DMS53 (cell line): ENCODE measurements around the gene GALNT9.

Source experiments
- DNase-seq: peaks from one replicate; lab custom pipeline; 2025; lab: John Stamatoyannopoulos, UW

GALNT9 gene

DNA sequence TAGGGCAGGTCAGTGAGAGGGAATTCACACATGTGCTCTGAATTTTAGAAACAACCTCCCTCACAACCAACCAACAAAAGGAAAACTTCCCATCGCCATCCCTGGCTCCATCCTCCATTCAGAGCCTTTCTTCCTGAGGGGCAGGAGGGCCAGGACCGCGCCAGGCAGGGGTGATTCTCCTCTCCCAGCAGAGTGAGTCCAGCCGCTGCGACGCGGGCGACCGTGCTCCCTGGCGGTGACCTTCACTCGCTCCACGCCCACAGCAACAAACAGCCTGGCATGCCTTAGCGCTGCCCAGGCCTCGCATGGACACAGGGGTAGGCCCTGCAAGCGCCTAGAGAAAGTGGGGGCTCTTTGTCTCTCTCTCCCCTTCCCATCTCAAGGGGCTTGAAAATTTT is 3.7 kb downstream of the GALNT9 start:
- DNase-seq: no peak

DNA sequence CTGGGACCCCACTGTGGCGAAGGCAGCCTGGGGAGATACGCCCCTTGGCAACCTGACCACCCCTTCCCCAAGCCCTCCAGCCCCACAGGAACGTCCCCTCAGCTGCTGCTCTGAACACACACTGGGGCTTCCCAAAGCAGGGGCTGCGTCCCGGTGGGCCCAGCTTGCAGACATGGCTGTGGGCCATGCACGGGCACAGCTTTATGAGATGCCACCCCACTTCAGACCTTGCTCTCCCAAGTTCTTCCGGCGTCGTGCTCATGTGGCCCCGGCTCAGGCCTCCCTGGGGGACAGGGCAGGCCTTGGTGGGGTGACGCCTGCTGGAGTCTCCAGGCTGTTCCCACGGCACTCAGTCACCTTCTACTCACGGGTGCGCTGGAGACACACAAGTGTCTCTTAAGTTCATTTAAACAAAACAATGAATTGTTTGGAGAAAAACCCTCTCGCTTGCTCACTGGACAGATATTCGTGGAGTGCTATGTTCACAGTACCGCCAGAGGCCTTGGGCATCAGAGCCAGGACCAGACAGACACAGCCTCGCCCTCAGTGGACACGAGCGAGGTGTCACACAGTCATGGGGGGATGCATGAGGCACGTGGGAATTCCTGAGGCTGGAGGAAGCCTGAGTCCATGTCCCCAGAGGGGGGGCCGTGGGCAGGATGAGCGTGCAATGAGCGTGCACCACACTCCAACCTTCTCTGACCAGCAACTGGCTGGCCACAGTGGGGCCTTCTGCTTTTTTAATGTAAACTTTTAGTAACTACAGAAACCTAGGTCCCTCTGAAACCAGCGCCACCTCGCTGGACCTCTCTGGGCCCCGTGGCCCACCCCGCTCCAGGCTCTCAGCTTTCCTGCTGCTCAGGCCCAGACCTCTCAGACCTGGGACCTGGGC is 4.3 kb downstream of the GALNT9 start:
- DNase-seq: no peak

DNA sequence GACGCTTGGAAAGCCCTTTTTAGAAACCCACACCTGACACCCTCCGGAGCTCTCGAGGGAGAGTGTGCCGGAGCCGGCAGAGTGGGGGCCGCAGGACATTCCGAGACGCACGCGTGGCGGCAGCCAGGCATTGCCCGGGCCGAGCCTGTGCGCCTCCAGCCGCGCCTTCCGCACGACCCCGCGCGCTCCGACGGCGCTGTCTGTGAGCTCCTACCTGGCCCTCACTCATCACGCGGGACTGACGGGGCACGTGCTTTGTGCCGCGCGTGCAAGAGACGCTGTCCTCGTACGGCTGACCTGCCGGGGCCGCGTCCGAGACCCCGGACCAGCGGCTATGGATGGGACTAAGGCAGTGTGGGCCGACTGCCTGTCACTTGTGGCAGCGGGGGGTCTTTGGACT is 5.2 kb downstream of the GALNT9 start:
- DNase-seq: no peak

DNA sequence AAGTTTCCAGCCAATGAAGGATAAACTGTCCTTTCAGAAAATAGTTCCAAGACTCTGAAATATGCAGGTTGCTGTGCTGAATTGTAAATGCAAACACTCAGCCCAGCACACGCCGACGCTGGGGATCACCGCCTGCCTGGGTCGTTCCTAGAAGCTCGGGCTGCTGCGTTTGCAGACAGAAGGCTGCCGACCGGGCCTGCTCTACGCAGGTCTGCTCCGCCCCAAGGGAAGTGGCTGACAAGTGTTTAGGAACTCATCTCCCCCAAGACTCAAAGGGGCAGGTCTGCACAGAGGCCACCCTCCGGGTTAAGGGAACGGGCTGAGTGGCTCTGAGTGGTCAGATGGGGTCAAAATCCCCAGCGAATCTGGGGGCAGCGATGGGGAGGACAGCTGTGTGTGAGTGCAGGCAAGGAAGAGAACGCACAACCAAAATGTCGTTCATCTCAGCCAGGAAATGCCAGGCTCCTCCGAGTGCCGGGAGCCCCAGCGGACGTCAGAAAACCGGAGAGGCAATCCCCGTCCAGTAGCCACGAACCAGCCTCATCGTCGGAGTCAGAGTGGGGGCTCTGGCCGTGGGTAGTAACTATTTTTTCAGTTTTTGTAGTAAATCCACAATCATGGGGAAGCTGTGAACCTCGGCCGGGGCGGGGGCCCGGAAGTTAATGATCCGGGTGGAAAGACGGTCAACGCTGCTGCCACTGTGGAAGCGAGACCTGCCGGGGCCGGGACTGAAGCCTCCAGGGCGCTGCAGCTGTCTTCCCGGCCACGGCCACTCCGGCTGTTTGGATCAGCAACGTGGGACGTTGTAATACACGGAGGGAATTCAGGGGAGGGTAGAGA is 6.0 kb downstream of the GALNT9 start:
- no peak for DNase-seq

DNA sequence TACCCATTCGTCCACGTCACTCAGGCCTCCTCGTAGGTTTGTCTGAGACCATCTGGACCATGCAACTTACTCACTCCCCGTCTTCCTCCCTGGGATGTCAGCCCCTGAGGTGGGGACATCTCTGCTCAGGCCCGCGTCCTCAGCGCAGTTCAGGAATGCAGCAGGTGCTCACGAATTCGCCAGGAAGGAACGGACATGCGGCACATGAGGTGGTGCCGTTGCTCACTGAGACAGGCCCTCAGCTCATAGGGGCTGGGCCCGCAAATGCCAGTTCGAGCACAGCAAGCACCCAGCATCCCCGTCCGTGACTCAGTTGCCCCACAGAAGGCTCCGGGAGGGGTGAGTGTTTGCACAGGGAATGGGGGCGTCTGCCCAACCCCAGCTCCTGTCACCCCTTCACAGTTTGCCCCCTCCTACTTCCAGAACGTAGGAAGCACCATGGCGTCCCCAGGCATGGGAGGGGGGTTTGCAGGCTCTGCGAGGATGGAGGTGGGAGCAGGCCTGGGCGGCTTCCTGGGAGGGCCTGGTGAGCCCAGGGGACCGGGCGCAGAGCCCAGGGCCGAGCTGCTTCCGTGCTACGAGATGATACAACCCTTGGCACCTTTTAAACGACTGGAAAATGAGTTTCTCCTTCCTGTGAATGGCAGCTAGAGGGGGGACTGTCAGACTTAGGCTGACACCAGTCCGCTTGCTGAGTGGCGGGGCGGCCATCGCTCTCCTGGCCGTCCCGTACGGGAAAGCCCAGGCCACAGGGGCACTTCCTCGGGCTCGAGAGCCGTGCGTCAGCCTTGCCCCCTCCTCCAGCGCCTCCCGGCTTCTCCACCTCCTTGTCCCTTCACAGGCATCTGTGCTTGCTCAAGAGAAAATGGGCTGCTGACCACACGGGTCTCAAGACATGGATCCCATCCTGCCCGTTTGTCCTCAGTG is 6.9 kb downstream of the GALNT9 start:
- DNase-seq: no peak

DNA sequence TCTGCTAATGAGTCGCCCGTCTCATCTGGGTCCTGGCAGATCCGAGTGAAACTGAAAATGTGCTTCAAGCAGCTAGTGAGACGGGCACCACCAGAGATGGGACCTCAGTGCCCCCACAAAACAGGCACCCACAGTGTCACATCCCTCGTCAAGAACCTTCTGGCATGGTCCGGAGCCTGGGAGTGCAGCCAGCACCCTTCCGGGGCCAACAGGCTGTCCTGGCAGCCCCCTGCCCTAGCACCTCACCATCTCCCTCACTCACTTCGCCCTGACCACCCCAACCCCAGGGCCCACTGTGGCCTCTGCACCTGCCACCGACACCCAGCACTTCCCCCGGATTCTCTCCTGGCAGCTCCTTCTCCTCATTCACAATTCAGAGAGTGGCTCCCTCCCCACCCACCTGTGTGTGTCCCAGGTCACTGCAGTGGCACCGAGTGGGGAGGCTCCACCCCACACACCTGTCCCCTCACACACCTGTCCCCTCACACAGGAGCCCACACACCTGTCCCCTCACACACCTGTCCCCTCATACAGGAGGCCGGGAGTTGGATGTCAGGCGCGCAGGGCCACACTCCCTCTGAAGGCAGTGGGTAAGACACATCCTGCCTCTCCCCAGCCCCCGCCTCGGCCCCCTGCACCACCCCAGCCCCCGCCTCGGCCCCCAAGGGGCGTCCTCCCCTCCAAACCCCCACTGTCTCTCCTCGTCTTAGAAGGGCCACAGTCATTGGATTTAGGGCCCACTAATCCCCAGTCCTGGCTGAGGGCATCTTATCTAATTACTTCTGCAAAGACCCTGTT is 7.9 kb downstream of the GALNT9 start:
- DNase-seq: no peak

DNA sequence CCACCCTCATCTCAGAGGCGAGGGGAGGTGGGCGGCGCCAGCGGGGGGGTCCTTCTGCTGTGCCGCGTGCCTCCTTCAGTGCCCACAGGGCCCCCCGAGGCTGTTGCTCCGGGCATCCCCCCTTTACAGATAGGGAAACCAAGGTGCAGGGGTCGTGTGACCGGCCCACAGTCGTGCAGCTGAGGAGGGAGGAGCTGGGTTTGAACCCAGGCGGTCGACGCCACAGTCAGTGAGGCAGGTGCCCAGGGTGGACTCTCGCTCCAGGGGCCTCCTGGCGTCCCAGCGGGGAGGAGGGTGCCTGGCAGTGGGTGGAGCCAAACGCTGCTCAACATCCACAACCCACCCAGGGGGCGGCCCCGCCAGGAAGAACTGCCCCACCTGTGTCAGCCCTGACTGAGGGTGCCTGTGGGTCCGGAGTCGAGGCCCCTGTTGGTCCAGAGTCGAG is 8.6 kb downstream of the GALNT9 start:
- DNase-seq: no peak

DNA sequence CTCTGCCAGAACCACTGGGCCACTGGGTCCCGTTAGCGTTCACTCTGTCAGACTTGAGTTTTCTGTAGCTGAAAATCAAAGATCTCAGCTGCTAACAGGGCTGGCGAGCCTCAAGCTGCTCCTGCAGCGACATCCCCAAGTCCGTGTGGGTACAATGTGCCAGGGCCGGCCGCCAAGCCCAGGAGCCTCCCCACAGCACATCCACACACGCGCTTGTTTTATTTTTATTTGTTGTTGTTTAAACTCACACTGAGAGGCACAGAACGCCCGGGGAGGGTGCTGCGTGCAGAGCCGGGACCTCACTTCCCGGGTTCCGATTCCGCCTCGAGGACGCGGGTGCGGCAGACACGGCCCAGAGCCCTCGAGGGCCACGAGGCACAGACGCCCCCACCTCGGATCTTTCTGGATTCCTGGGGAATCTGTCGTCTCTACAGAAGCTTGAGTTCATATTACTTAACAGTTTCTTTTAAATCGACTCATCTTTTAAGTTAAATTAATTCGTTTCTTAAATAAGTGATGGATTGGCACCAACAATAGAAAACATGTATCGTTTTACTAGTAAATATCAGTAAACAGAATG is 9.3 kb downstream of the GALNT9 start:
- no peak for DNase-seq

DNA sequence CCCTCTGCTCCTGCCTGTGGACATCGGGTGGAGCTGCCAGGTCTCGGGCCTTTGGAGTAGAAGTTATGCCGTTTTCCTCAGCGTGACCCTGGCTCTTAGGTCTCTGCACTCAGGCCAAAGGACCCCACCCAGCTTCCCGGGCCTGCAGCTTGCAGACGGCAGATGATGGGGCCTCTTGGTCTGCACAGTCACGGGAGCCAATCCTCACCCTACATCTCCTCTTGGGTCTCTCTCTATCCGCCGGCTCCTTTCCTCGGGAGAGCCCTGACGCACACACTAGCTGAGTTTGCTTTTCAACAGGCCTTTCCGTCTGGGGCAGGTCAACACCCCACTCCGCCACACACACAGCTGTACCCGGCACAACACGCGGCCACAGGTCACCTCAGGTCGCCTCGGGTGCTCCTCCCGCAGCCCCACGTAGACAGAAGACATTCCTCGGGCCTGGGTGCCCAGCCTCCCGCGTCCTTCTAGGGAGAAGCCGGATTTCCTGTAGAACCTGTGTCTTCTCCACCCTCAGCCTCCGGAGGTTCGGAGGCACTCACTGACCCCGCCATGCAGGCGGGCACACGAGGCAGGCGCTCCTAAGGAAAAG is 9.9 kb downstream of the GALNT9 start:
- no peak for DNase-seq

DNA sequence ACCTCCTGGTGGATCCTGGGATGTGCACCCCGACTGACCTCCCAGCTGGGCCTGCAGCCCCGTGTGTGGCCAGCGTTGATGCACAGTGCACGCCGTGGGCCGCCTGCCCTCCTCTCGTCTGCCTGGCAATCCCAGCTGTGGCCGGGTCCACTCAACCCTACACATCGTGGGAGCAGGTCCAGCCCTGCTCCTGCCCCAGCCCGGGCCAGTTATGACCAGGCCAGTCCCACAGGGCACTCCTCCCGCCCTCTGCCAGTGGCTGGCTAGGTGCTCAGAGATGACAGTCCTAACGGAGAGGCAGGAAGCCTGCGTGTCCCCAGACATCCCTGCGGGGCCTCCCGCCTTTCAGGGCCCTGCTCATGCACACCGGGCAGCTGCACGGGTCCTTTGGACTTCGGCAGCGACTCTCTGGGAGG is 10.8 kb downstream of the GALNT9 start:
- no peak for DNase-seq

DNA sequence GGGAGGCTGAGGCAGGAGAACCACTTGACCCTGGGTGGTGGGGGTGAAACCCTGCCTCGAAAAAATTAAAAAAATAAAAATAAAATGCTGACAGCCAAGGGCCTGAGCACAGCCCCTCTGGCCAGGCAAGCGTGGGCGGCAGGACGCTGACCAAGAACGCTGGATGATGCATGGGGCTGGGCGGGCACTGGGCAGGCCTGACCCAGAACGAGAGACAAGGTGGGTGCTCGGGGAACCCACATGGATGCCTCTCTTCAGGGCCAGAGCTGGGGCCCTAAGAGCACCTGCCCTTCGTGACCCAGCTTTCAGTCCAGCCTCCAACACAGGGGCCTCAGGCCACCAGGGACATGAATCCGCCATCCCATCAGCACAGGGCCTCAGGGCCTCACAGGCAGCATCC is 11.3 kb downstream of the GALNT9 start:
- DNase-seq: no peak

DNA sequence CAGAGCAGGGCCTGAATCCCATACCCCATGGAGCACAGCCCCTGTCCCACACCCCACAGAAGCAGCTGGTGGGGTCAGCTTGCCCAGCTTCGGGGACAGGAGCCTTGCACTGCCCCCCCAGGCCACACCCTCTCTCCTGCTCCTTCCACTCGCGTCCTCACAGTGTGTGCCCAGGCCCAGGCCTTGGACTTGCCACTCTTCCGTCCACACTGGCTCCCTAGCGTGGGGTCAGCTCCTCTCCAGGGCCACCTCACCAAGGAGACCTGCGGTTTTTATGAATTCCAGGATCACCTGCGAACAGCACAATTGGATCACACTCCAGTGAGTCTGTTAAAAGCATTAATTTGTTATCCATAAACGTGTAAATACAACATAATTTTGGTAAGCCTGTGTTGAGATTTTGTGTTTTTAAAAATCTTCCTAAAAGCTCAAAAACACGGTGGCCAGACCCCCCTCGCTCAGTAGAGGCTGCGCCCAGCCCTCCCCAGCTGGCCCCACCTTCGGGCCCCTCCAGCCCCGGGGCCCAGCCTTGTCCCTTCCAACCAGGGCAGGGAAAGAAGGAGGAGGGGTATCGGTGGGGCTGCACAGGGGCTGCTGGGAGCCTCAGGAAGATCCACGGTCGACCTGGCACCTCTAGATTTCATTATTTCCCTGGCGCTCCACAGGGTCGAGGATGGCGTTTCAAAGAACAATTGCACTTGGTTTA is 12.0 kb downstream of the GALNT9 start:
- DNase-seq: no peak

DNA sequence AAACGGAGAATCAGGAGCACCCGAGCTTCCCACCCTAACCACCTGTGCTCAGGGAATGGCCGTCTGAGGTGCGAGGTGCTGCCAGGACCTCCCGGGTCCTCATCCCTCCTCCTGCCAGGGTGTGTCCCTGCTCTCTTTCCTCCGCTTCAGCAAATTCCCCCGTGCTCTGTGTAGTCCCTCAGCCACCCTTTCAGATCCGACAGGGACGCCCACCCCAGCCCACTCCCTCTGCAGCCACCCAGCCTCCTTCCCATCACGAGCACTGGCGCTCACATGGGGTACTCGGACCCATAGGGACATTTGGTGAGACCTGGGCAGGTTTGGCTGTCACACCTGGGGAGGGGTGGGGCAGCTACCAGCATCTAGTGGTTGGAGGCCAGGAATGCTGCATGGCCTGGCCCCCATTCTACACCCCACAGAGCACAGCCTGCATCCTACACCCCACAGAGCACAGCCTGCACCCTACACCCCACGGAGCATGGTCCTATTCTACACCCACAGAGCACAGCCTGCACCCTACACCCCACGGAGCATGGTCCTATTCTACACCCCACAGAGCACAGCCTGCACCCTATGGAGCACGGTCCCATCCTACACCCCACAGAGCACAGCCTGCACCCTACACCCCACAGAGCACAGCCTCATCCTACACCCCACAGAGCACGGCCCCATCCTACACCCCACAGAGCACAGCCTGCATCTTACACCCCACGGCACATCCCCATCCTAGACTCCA is 12.7 kb downstream of the GALNT9 start:
- no peak for DNase-seq

DNA sequence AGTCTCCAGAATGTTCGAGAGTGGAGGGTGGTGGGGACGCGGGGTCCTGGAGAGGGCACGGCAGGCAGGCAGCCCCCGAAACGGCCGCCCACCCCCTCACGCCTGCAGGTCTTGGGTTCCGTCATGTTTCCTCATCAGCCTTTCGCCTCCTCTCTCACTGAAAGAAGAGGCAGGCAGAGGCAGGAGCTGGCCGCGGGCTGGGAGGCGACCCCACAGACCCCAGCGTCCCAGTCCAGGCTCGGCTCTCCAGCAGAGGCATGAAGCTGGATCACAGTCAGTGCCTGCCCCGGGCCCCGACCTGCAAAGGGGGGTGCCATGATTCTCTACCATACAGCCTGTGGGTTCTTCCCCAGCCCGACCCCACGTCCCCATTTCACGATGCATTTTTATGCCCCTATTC is 13.4 kb downstream of the GALNT9 start:
- DNase-seq: no peak

DNA sequence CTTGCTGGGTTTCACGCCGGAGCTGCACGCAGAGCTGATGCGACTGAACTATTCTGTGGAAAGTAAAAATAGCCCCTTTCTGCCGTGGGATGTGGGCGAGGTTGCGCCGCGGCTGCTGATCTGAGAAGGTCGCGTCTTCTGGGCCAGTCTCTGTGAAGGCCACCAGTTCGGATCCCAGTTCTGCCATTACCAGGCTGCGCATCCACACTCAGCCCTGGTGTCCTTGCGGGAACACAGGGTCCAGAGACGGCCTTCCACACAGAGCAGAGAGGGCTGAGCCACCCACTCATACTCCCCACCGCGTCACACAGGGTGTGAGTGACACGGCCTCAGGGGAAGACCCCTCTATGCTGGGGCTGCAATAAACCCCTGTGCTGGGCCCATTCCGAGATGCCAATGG is 13.9 kb downstream of the GALNT9 start:
- DNase-seq: no peak

DNA sequence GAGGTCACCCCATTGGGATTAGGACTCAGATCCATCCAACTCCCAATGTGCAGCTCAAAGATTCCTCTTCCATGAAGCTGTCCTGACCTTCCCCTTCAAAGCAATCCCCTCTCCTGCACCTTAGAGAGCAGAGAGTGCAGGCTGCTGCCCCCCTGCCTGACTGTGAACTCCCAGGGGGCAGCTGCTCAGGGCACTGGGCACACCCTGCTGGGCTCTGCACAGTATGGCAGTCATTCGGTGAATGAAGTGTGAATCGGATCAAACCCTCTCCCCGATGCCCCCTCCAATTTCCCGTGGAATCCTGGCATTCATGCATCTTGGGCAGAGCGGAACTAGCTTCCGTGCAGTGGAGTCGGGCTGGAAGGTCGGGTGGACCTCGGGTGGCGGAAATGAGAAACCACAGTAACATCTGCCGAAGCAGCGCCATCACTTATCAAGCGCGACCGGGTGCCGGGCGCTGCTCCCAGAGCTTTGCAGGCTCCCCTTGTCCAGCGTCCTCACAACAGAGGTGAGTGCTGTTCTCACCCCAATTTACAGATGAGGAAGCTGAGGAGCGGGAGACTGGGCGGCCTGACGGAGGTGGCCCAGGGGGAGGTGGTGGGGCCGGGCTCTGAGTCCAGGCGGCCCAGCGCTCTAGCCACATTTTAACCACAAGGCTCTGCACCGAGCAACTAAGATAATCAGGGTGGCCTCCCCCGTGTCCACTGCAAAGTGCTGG is 14.7 kb downstream of the GALNT9 start:
- no peak for DNase-seq

DNA sequence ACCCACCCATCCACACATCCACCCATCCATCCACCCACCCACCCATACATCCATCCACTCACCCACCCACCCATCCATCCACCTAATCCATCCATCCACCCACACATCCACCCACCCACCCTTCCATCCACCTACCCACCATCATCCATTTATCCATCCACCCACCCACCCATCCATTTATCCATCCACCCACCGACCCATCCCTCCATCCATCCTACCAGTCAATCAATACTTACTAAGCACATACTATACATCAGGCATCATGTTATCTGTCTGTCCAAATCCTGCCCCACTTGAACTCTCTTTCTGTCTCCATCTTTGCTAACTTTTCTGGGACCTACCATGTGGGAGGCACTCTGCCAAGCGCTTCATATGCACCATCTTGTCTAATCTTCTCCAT is 15.4 kb downstream of the GALNT9 start:
- no peak for DNase-seq

DNA sequence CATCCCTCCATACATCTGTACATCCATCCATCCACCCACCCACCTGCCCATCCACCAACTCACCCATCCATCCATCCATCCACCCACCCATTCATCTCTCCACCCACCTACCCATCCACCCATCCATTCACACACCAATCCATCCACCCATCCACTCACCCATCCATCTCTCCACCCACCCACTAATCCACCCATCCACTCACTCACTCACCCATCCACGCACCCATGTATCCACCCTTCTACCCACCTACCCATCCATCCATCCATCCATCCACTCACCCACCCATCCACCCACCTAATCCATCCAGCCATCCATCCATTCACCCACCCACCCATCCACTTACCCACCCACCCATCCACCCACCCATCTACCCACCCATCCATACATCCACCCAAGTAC is 16.2 kb downstream of the GALNT9 start:
- no peak for DNase-seq
